HEK293T (cell line): Measurements from ENCODE around the gene ZBTB40.

Source experiments
- CTCF ChIA-PET: fragments of 350-600 bp; formaldehyde crosslinking; extraction: SDS; loops from one replicate; lab custom pipeline; 2021; ENCODE audit warnings: antibody characterized with exemption, inconsistent platforms; lab: Yijun Ruan, JAX
- POLR2A ChIA-PET: fragments of 350-600 bp; formaldehyde crosslinking; extraction: SDS; loops from one replicate; lab custom pipeline; 2020; ENCODE audit warnings: antibody characterized with exemption, inconsistent platforms; lab: Yijun Ruan, JAX
- DNase-seq: peaks from one replicate; pipeline ENCODE4 v3.0.0; 2012; ENCODE audit warnings: mixed read lengths; ENCODE audit errors: extremely low spot score
- ARNT ChIP-seq: fragments of 450-650 bp; IDR thresholded peaks from 2 replicates; pipeline ENCODE4 v1.6.1; 2017; ENCODE audit warnings: mild to moderate bottlenecking
- BHLHE40 ChIP-seq: fragments of 450-650 bp; IDR thresholded peaks from 2 replicates; pipeline ENCODE4 v1.6.1; 2016; ENCODE audit warnings: mild to moderate bottlenecking, moderate library complexity, borderline replicate concordance
- CTBP1 ChIP-seq: fragments of 450-650 bp; IDR thresholded peaks from 2 replicates; pipeline ENCODE4 v1.6.1; 2016; ENCODE audit warnings: borderline replicate concordance
- ELF4 ChIP-seq: fragments of 450-650 bp; IDR thresholded peaks from 2 replicates; pipeline ENCODE4 v1.6.1; 2017; ENCODE audit warnings: antibody characterized with exemption
- FOXA1 ChIP-seq: fragments of 450-650 bp; IDR thresholded peaks from 2 replicates; pipeline ENCODE4 v1.6.1; 2016; ENCODE audit warnings: mild to moderate bottlenecking
- FOXK2 ChIP-seq: fragments of 450-650 bp; IDR thresholded peaks from 2 replicates; pipeline ENCODE4 v1.6.1; 2016; ENCODE audit warnings: mild to moderate bottlenecking
- FOXM1 ChIP-seq: fragments of 450-650 bp; IDR thresholded peaks from 2 replicates; pipeline ENCODE4 v1.6.1; 2017; ENCODE audit warnings: mild to moderate bottlenecking, borderline replicate concordance
- HDGF ChIP-seq: fragments of 450-650 bp; IDR thresholded peaks from 2 replicates; pipeline ENCODE4 v1.6.1; 2017; ENCODE audit warnings: antibody characterized with exemption, borderline replicate concordance
- L3MBTL2 ChIP-seq: fragments of 450-650 bp; conservative IDR thresholded peaks from 2 replicates; pipeline ENCODE4 v1.6.1; 2016; ENCODE audit warnings: mild to moderate bottlenecking
- LEF1 ChIP-seq: fragments of 450-650 bp; IDR thresholded peaks from 2 replicates; pipeline ENCODE4 v1.6.1; 2017; ENCODE audit warnings: mild to moderate bottlenecking, borderline replicate concordance
- NFRKB ChIP-seq: fragments of 450-650 bp; IDR thresholded peaks from 2 replicates; pipeline ENCODE4 v1.6.1; 2016; ENCODE audit warnings: mild to moderate bottlenecking, moderate library complexity
- SP1 ChIP-seq: fragments of 450-650 bp; IDR thresholded peaks from 2 replicates; pipeline ENCODE4 v1.6.1; 2017
- SUZ12 ChIP-seq: fragments of 450-650 bp; IDR thresholded peaks from 2 replicates; pipeline ENCODE4 v1.6.1; 2016; ENCODE audit warnings: mild to moderate bottlenecking
- TARDBP ChIP-seq: fragments of 450-650 bp; IDR thresholded peaks from 2 replicates; pipeline ENCODE4 v1.6.1; 2016
- ZNF384 ChIP-seq: fragments of 450-650 bp; IDR thresholded peaks from 2 replicates; pipeline ENCODE4 v1.6.1; 2016
- TF ChIP-seq, protein P1 (sequence below): fragments of 450-650 bp; IDR thresholded peaks from 2 replicates; pipeline ENCODE4 v1.6.1; 2016

Gene ZBTB40

DNA sequence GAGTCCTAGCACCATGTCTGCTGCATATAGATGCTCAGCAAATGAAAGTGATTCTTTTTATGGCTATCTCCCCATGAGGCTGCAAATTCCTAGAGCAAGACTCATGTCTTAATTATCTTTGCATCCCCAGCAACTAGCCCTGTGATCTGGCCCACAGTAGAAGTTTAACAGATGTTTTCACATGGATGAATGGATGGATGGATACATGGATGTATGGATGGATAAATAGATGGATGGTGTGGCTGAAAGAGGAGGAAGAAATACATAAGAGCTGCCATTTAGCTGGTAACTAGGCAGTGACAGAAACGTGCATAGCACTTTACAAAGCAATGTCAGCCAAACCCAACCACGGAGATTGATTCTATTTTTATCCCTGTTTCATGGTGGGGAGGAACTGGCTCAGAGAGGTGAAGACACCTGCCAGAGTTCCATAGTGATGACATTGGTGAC is 32.7 kb upstream of the ZBTB40 start:
- TF ChIP-seq FOXM1 = no peak
- TF ChIP-seq SUZ12 = no peak
- TF ChIP-seq NFRKB = no peak
- TF ChIP-seq FOXK2 = no peak
- no peak for TF ChIP-seq ELF4
- no peak for TF ChIP-seq SP1
- TF ChIP-seq LEF1 = no peak
- no peak for TF ChIP-seq HDGF
- no peak for DNase-seq
- ChIA-PET CTCF (interaction anchor here (3.0 kb wide), 1 partner anchor 223 kb away, joined by 14 read pairs; no protein-coding TSS in a partner anchor), POLR2A (no interaction called here)

DNA sequence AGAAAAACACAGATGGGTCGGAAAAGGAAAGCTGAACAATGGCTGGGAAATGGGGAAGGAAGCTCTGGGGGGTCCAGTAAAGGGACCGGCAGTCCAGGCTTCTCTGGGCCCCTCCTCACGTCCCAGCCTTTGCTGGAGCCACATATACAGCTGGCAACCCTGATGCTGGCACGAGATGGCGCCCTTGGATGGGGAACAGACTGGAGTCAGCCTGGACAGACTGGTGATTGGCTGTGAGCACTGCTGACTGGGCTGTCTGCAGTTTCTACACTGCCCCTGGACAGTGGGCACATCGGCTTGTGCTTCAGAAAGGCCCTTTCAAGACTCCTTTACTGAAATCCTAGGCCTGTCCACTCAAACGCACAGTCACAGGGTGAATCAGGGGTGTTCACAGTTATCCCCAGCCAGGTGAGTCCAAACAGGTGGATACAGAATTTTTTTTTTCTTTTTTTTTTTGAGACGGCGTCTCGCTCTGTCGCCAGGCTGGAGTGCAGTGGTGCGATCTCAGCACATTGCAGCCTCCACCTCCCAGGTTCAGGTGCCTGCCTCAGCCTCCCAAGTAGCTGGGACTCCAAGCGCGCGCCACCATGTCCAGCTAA is 31.1 kb upstream of the ZBTB40 start:
- peak; percentile 86 for DNase-seq
- POLR2A ChIA-PET = no interaction called here
- TF ChIP-seq CTBP1 = no peak
- no peak for TF ChIP-seq SP1
- TF ChIP-seq ARNT = no peak
- TF ChIP-seq BHLHE40 = no peak
- TF ChIP-seq ELF4 = no peak
- TF ChIP-seq NFRKB = no peak
- no peak for TF ChIP-seq FOXK2
- TF ChIP-seq HDGF = no peak
- TF ChIP-seq, protein P1, sequence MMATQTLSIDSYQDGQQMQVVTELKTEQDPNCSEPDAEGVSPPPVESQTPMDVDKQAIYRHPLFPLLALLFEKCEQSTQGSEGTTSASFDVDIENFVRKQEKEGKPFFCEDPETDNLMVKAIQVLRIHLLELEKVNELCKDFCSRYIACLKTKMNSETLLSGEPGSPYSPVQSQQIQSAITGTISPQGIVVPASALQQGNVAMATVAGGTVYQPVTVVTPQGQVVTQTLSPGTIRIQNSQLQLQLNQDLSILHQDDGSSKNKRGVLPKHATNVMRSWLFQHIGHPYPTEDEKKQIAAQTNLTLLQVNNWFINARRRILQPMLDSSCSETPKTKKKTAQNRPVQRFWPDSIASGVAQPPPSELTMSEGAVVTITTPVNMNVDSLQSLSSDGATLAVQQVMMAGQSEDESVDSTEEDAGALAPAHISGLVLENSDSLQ = no peak
- TF ChIP-seq L3MBTL2 = no peak
- no peak for TF ChIP-seq FOXM1
- TF ChIP-seq ZNF384 = no peak
- TF ChIP-seq TARDBP = no peak
- TF ChIP-seq LEF1 = no peak
- TF ChIP-seq FOXA1 = no peak
- no peak for TF ChIP-seq SUZ12
- CTCF ChIA-PET = interaction anchor here (0.6 to 3.0 kb wide), 4 partner anchors 79 to 441 kb away, joined by 3 to 14 read pairs (median 4); no protein-coding TSS in a partner anchor

DNA sequence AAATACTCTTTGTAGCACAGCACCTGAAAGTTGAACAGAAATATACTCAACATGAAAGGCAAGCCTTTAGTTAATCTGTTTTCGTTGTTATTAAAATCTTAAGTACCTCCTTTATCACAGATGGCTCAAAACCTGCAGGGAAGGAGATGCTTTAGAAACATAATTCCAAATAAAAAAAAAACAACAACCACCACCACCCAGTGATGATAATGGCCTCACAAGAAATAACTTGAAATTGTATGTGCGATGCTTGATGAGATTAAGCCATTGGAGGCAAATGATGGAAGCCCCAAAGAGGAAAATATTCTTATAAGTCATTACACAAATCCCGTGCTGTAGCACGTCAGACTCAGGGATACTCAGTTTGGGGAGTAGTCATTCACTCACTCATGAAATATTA is 24.9 kb upstream of the ZBTB40 start:
- no peak for TF ChIP-seq SUZ12
- no peak for TF ChIP-seq HDGF
- no peak for TF ChIP-seq L3MBTL2
- no peak for DNase-seq
- ChIA-PET CTCF (no interaction called here), POLR2A (no interaction called here)

DNA sequence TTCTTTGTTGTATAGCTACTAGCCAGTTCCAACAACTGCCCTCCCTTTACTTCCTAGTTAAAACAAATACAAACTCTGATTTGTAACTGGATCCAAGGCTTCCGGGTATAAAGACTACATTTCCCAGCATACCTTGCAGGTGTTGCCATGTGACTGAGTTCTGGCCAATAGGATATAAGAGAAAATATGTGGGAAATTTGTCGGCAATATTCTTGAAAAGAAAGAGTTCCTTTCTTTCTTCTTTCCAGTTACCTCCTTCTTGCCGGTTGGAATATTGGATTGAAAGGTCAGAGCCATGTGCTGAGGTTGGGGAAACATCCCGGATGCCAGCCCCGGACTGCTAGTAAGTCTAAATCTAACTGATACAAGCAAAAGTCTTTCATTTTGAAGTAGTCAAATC is 23.0 kb upstream of the ZBTB40 start:
- DNase-seq = peak; percentile 66
- ChIA-PET POLR2A (no interaction called here), CTCF (no interaction called here)
- no peak for TF ChIP-seq LEF1
- TF ChIP-seq FOXK2 = no peak
- no peak for TF ChIP-seq SUZ12
- TF ChIP-seq ZNF384 = no peak
- no peak for TF ChIP-seq NFRKB
- no peak for TF ChIP-seq FOXA1
- TF ChIP-seq, protein P1 = no peak
- no peak for TF ChIP-seq HDGF
- TF ChIP-seq BHLHE40 = no peak
- TF ChIP-seq L3MBTL2 = peak; percentile 81
- no peak for TF ChIP-seq SP1
- peak; percentile 75 for TF ChIP-seq ELF4
- no peak for TF ChIP-seq CTBP1
- no peak for TF ChIP-seq FOXM1
- no peak for TF ChIP-seq TARDBP

DNA sequence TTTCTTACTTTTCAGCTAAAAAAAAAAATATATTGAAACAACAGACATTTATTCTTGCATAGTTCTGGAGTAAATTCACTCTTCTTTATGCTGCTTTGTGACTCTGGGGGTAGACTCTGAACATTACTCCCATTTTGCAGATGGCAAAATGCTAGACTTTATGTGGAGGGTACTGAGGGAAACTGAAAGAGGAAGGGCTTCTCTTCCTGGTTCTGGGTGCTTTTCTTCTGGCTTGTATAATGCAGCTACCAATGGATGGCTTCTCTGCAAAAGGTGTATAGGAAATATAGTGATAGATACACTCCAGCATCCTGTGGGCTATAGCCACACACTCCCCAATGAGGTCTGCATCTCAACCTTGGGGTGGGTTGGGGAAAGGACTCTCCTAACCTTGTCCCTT is 19.7 kb upstream of the ZBTB40 start:
- TF ChIP-seq HDGF (no peak), ELF4 (no peak), ARNT (no peak), SP1 (no peak), L3MBTL2 (no peak), ZNF384 (no peak), CTBP1 (no peak), NFRKB (no peak), TARDBP (no peak), FOXM1 (no peak), SUZ12 (no peak), BHLHE40 (no peak), FOXA1 (no peak), LEF1 (no peak), FOXK2 (no peak)
- TF ChIP-seq, protein P1 = no peak
- ChIA-PET POLR2A (no interaction called here), CTCF (no interaction called here)
- DNase-seq = no peak

DNA sequence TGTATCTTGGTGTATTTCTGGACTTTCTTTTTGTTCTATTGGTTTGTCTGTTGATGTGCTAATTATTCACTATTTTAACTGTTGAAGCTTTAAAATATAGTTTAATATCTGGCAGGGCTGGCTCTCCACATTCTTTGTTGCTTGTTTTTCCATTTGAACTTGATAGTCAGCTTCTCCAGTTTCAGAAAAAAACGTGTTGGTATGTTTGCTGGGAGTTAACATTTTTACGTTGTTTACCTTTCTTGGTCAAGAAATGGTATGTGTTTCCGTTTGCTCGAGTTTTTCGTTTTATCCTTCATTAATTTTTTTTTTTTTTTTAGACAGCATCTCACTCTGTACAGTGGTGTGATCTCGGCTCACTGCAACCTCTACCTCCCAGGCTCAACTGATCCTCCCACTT is 16.9 kb upstream of the ZBTB40 start:
- no peak for DNase-seq
- no peak for TF ChIP-seq CTBP1
- no peak for TF ChIP-seq FOXK2
- no peak for TF ChIP-seq FOXM1
- TF ChIP-seq SUZ12 = no peak
- TF ChIP-seq BHLHE40 = no peak
- TF ChIP-seq ZNF384 = no peak
- no peak for TF ChIP-seq NFRKB
- TF ChIP-seq ELF4 = no peak
- TF ChIP-seq LEF1 = no peak
- TF ChIP-seq ARNT = no peak
- TF ChIP-seq TARDBP = no peak
- TF ChIP-seq L3MBTL2 = no peak
- TF ChIP-seq, protein P1 = no peak
- POLR2A ChIA-PET = no interaction called here
- CTCF ChIA-PET = interaction anchor here (0.7 kb wide), 1 partner anchor 1552 kb away, joined by 4 read pairs; no protein-coding TSS in a partner anchor
